Fibroblast of mammary gland (primary cell): ENCODE measurements around the gene RFTN1.

Experiments used
- DNase-seq: peaks from one replicate; pipeline ENCODE4 v3.0.0-alpha.2; 2010; ENCODE audit warnings: low read depth
- H3K4me3 ChIP-seq: 2 replicates; pipeline ENCODE4 v1.5.1; 2011; ENCODE audit warnings: low read depth, mild to moderate bottlenecking, low read length, moderate library complexity; ENCODE audit not compliant: control insufficient read depth
- TF ChIP-seq, protein P1 (sequence below): conservative IDR thresholded peaks from 2 replicates; pipeline ENCODE4 v1.5.1; 2011; ENCODE audit warnings: low read depth, low read length, inconsistent platforms; ENCODE audit not compliant: control insufficient read depth, insufficient read depth

The RFTN1 gene

GRCh38 chr3:16300881-16301359, 212.6 kb downstream of the RFTN1 start:
- no peak overlapping the region for H3K4me3 ChIP-seq
- no peak for DNase-seq

DNA sequence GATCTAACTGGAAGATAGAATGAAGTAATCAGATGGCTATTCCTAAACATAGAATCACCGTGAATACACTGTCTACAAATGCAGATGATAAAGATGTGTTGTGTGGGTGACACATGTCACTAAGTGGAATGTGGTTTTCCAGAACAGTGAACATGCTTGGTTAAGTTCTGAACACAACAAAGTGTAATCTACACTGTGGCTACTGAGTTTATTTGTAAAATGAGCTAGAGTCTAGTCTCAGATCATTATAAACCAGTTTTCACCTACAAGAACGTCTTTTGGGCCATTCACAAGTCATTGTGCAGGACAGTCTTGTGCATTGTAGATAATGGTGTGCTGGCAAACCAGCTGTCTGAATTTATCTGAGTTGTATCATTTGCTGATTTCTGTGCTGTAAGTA, 213.2 kb downstream of the RFTN1 start:
- no peak overlapping the region for H3K4me3 ChIP-seq
- TF ChIP-seq, protein P1, sequence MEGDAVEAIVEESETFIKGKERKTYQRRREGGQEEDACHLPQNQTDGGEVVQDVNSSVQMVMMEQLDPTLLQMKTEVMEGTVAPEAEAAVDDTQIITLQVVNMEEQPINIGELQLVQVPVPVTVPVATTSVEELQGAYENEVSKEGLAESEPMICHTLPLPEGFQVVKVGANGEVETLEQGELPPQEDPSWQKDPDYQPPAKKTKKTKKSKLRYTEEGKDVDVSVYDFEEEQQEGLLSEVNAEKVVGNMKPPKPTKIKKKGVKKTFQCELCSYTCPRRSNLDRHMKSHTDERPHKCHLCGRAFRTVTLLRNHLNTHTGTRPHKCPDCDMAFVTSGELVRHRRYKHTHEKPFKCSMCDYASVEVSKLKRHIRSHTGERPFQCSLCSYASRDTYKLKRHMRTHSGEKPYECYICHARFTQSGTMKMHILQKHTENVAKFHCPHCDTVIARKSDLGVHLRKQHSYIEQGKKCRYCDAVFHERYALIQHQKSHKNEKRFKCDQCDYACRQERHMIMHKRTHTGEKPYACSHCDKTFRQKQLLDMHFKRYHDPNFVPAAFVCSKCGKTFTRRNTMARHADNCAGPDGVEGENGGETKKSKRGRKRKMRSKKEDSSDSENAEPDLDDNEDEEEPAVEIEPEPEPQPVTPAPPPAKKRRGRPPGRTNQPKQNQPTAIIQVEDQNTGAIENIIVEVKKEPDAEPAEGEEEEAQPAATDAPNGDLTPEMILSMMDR: no peak
- DNase-seq: no peak

More at GRCh38 chr3:16300881-16301359, 212.6 kb downstream of the RFTN1 start:
- TF ChIP-seq, protein P1: no peak

DNA sequence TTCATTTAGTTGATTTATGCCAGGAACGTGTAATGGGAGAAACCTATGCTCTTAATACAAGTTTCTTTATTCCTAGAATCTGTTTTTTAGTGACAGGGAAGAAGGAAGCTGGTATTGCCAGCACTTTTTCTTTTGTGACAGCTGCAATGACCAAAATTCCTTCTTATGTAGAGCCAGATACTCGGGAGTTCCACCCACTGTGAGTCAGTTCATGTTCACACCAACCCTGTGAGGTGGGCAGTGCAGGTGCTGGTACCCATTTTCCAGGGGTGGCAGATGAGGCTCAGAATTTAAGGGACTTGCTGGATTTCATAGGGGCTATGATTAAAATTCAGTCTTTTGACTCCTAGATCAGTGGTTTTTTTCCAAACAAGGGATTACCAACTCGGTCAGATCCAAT, 213.8 kb downstream of the RFTN1 start:
- no peak for DNase-seq
- no peak overlapping the region for H3K4me3 ChIP-seq
- TF ChIP-seq, protein P1: no peak

DNA sequence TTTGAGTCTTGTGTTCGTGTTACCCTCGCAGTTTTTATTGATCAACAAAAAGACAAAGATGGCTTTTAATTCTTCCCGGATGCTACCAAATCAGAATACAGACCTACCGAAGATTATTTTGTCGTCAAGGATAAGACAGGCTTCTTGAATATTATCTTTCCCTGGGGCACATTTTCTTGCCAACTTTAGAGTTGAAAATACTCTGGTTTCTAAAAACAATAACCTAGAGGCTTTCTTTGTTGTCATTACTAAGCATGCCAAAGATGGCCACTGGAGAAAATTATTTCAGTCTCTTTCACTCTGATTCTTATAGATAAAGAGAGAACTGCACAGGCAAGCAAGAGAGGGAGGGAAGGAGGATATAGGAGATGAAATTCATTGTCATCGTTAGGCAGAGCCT, 214.6 kb downstream of the RFTN1 start:
- DNase-seq: no peak
- H3K4me3 ChIP-seq: no peak overlapping the region
- TF ChIP-seq, protein P1: no peak

- no peak for DNase-seq
- TF ChIP-seq, protein P1: no peak
- no peak overlapping the region for H3K4me3 ChIP-seq
These were observed 215.3 kb downstream of the RFTN1 start for GRCh38 chr3:16297997-16298885.

DNA sequence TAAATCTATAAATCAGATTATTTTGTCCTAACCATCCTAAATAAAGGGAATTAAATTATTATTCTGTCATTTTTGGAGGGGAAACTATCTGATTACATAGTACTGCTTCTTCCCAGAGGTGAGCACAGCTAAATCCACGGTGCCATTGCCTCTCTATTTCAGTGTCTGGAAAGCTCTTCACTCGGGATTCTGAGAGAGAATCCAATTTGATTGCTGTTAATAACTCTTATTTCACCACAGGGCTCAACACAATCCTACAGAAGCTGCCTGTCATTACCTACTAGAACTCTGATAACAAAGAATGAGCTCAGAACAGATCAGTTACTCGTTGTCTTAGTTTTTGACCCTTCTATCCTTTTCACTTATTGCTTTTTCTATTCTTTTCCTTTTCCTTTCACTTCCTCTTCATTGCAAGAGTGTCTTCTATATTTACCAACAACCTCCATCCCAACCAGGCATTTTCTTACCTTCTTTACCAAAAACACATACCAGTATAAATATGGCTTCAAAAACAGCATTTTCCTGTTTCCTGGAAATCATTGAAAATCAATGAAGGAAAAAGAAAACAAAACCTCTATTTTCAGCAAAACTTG, 218.1 kb downstream of the RFTN1 start:
- no peak for DNase-seq
- TF ChIP-seq, protein P1: no peak
- no peak overlapping the region for H3K4me3 ChIP-seq
